SIG-M5 treated with dmso at 0.1 percent for 504 hours (cell line): ENCODE data around the gene SCGB1D2.
"Not testable (repeated sequence)": the region's sequence is repeated elsewhere in the genome, so short reads cannot be mapped to it uniquely, and the experiment has no call there.

Experiments used
- DNase-seq: peaks from one replicate; lab custom pipeline; 2025; ENCODE audit not compliant: unreplicated experiment; lab: John Stamatoyannopoulos, UW

The SCGB1D2 gene

GRCh38 chr11:62242021-62242420 lies at the start of gene SCGB1D2:
Gene SCGB1D2 (plus strand): TSS chr11:62242239. CDS start chr11:62242308, 69 bp downstream.
- peak; percentile 54 for DNase-seq

GRCh38 chr11:62193952-62194351 lies 48.1 kb upstream of the SCGB1D2 start:
- no peak for DNase-seq

- DNase-seq, result not testable (repeated sequence)
These were observed 47.0 kb upstream of the SCGB1D2 start for GRCh38 chr11:62195010-62195409.

GRCh38 chr11:62195945-62196344 lies 46.1 kb upstream of the SCGB1D2 start:
- no peak for DNase-seq

- DNase-seq, result not testable (repeated sequence)
These were observed 44.6 kb upstream of the SCGB1D2 start for GRCh38 chr11:62197400-62197799.

GRCh38 chr11:62201376-62201775 lies 40.7 kb upstream of the SCGB1D2 start:
- no peak for DNase-seq

GRCh38 chr11:62202910-62203309 lies 39.1 kb upstream of the SCGB1D2 start:
- DNase-seq, result no peak

GRCh38 chr11:62204430-62204829 lies 37.6 kb upstream of the SCGB1D2 start:
- no peak for DNase-seq

GRCh38 chr11:62205441-62205840 lies 36.6 kb upstream of the SCGB1D2 start:
- DNase-seq, result no peak

GRCh38 chr11:62206276-62207066 lies 35.6 kb upstream of the SCGB1D2 start:
- DNase-seq, result not testable (repeated sequence)

- no peak for DNase-seq
These were observed 33.3 kb upstream of the SCGB1D2 start for GRCh38 chr11:62208785-62209144.

- peak; percentile 8 for DNase-seq
These were observed 24.8 kb upstream of the SCGB1D2 start for GRCh38 chr11:62217191-62217748.

GRCh38 chr11:62221498-62221897 lies 20.5 kb upstream of the SCGB1D2 start:
- no peak for DNase-seq

GRCh38 chr11:62223095-62223494 lies 18.9 kb upstream of the SCGB1D2 start:
- DNase-seq, result no peak

- DNase-seq, result no peak
These were observed 8.3 kb upstream of the SCGB1D2 start for GRCh38 chr11:62233730-62234129.

GRCh38 chr11:62236187-62236586 lies 5.9 kb upstream of the SCGB1D2 start:
- DNase-seq, result no peak

GRCh38 chr11:62237499-62237898 lies 4.5 kb upstream of the SCGB1D2 start:
- no peak for DNase-seq

GRCh38 chr11:62238151-62238550 lies 3.9 kb upstream of the SCGB1D2 start:
- no peak for DNase-seq

- no peak for DNase-seq
These were observed 944 bp upstream of the SCGB1D2 start for GRCh38 chr11:62241095-62241494.

- DNase-seq, result peak; percentile 8
These were observed 3.3 kb downstream of the SCGB1D2 start for GRCh38 chr11:62245271-62245753.

GRCh38 chr11:62251698-62252097 lies 9.7 kb downstream of the SCGB1D2 start:
- no peak for DNase-seq

- no peak for DNase-seq
These were observed 12.0 kb downstream of the SCGB1D2 start for GRCh38 chr11:62253999-62254542.
